ENCODE measurements around the gene ABCC12. TPM values are rescaled to one million over a fixed set of nuclear protein-coding genes. Genes with fewer than 3 reads are reported as not detected.

Gene ABCC12
- total RNA-seq, 4 donors from 2014 or later, result not detected

- no peaks in the 10 kb centered on the region for H3K36me3 ChIP-seq
- H3K27me3 ChIP-seq, result peaks cover 4% of the 10 kb centered on the region
- no peaks in the 10 kb centered on the region for H3K4me1 ChIP-seq
- no peak overlapping the region for H3K4me3 ChIP-seq
- no peaks in the 10 kb centered on the region for H3K9me3 ChIP-seq
- H3K27ac ChIP-seq, result no peak overlapping the region
- 77% methylated on average over 2 of the region's 2 CpGs for WGBS
- TF ChIP-seq CTCF (IDR thresholded peaks at IDR 0.05) (no peak), EP300 (IDR thresholded peaks at IDR 0.05) (no peak), POLR2AphosphoS5 (IDR thresholded peaks at IDR 0.05) (no peak), POLR2A (IDR thresholded peaks at IDR 0.05) (no peak)
- DNase-seq (ENCODE audit: low spot score in 2 of 2), result no peak
Measured at GRCh38 chr16:48138543-48138942, 17.2 kb downstream of the ABCC12 start.

GRCh38 chr16:48137822-48138221 is 18.0 kb downstream of the ABCC12 start:
- Histone ChIP-seq H3K27ac (no peak overlapping the region), H3K4me3 (no peak overlapping the region), H3K36me3 (no peaks in the 10 kb centered on the region), H3K4me1 (no peaks in the 10 kb centered on the region), H3K27me3 (no peaks in the 10 kb centered on the region), H3K9me3 (no peaks in the 10 kb centered on the region)
- TF ChIP-seq POLR2AphosphoS5 (IDR thresholded peaks at IDR 0.05) (no peak), CTCF (IDR thresholded peaks at IDR 0.05) (no peak), POLR2A (IDR thresholded peaks at IDR 0.05) (no peak), EP300 (IDR thresholded peaks at IDR 0.05) (no peak)
- DNase-seq (ENCODE audit: low spot score in 2 of 2), result no peak
- WGBS, result 78% methylated on average over 3 of the region's 3 CpGs

- no peak overlapping the region for H3K4me3 ChIP-seq
- DNase-seq (ENCODE audit: low spot score in 2 of 2), result no peak
- H3K4me1 ChIP-seq, result no peaks in the 10 kb centered on the region
- H3K36me3 ChIP-seq, result no peaks in the 10 kb centered on the region
- 73% methylated on average over 9 of the region's 9 CpGs for WGBS
- H3K27me3 ChIP-seq, result no peaks in the 10 kb centered on the region
- H3K27ac ChIP-seq, result no peak overlapping the region
- TF ChIP-seq CTCF (IDR thresholded peaks at IDR 0.05) (no peak), POLR2A (IDR thresholded peaks at IDR 0.05) (no peak), POLR2AphosphoS5 (IDR thresholded peaks at IDR 0.05) (no peak), EP300 (IDR thresholded peaks at IDR 0.05) (no peak)
- no peaks in the 10 kb centered on the region for H3K9me3 ChIP-seq
Measured at GRCh38 chr16:48136547-48137360, 19.0 kb downstream of the ABCC12 start.

GRCh38 chr16:48133455-48134211 is 22.2 kb downstream of the ABCC12 start:
- WGBS, result 76% methylated on average over 18 of the region's 18 CpGs
- Histone ChIP-seq H3K9me3 (no peaks in the 10 kb centered on the region), H3K4me3 (no peak overlapping the region), H3K36me3 (no peaks in the 10 kb centered on the region), H3K4me1 (no peaks in the 10 kb centered on the region), H3K27me3 (no peaks in the 10 kb centered on the region), H3K27ac (no peak overlapping the region)
- DNase-seq (ENCODE audit: low spot score in 2 of 2), result no peak
- no peak for TF ChIP-seq POLR2AphosphoS5 (IDR thresholded peaks at IDR 0.05)
- no peak for TF ChIP-seq POLR2A (IDR thresholded peaks at IDR 0.05)
- no peak for TF ChIP-seq CTCF (IDR thresholded peaks at IDR 0.05)
- TF ChIP-seq EP300 (IDR thresholded peaks at IDR 0.05), result no peak

- Histone ChIP-seq H3K36me3 (no peaks in the 10 kb centered on the region), H3K27me3 (no peaks in the 10 kb centered on the region), H3K4me3 (no peak overlapping the region), H3K27ac (no peak overlapping the region), H3K4me1 (no peaks in the 10 kb centered on the region), H3K9me3 (no peaks in the 10 kb centered on the region)
- WGBS, result 89% methylated on average over 3 of the region's 3 CpGs
- no peak for DNase-seq (ENCODE audit: low spot score in 2 of 2)
- TF ChIP-seq POLR2A (IDR thresholded peaks at IDR 0.05), result no peak
- no peak for TF ChIP-seq EP300 (IDR thresholded peaks at IDR 0.05)
- TF ChIP-seq POLR2AphosphoS5 (IDR thresholded peaks at IDR 0.05), result no peak
- TF ChIP-seq CTCF (IDR thresholded peaks at IDR 0.05), result no peak
Measured at GRCh38 chr16:48132696-48133095, 23.1 kb downstream of the ABCC12 start.
